Measurements from ENCODE around the gene ZFYVE26. TPM values are rescaled to one million over a fixed set of nuclear protein-coding genes. Genes with fewer than 3 reads are reported as not detected.

ZFYVE26 gene
- total RNA-seq, 1 donor = 37.6 TPM

DNA sequence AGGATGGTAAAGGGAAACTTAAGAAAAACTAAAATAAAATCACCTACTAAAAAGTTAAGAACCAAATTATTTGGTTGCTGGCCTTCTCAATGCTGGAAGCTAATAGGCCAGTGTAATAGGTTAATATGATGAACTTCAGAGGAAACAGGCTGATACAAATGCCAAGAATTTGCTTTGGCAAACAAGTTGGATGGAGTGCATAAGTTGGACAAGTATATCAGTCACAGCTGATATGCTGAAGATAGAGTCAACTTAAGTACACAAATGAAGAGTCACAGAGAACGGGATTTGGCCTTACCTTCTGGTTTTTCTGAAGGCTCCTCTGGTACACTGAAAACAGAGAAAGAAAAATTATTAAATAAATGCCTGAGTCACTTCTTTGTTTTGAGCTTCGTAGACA, 48.2 kb downstream of the ZFYVE26 start:
- no peaks in the 10 kb centered on the region for H4K20me1 ChIP-seq (ENCODE audit: insufficient read depth, low read length)
- H3K36me3 ChIP-seq (ENCODE audit: insufficient read depth, low read length) = peaks cover 84% of the 10 kb centered on the region
- no peaks in the 10 kb centered on the region for H3K9me3 ChIP-seq (ENCODE audit: low read depth, low read length)
- H3K27ac ChIP-seq (ENCODE audit: low read depth, low read length) = no peak overlapping the region
- H3K79me2 ChIP-seq (ENCODE audit: insufficient read depth, low read length) = no peaks in the 10 kb centered on the region
- H3K4me3 ChIP-seq (ENCODE audit: insufficient read depth, low read length) = no peak overlapping the region
- DNase-seq (ENCODE audit: insufficient read length, low spot score, missing footprints) = no peak
- no peak for TF ChIP-seq CTCF (IDR thresholded peaks at IDR 0.05; ENCODE audit: extremely low read depth, low read depth, low read length)
- no peaks in the 10 kb centered on the region for H3K4me1 ChIP-seq (ENCODE audit: insufficient read depth, low read length)
- H2AFZ ChIP-seq (ENCODE audit: low read length) = no peak overlapping the region
- no peak overlapping the region for H3K4me2 ChIP-seq (ENCODE audit: insufficient read depth, low read length)
- H3K27me3 ChIP-seq (ENCODE audit: insufficient read depth, low read length) = no peaks in the 10 kb centered on the region

DNA sequence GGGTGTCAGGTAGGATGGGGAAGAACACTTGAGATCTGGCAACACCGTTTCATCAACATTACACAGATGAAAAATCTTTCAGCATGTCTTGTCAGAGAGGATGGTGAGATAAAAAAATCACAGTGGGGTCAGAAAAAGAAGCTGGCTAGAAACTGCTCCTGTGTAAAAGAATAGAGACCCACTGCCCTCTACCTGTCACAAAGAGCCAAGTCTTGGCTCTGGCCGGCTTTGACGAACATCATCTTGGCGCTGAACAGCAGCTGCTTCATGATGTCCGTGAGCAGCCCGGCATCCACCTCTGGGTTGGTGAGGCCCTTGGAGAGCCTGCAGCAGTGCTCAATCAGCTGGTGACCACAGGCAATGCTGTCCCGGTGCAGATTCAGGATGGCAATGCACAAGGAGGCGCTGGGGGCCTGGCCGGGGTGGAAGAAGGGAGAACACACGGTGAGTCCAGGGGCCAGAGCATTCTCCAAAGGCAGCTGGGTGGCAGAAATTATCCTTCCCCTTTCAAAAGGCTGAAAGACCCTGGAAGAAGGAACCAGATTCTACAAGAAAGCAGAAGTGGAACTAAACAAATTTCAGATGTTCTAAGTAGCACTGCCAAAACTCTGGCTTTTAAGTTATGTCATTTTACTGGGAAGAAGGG, 50.2 kb downstream of the ZFYVE26 start:
- no peak overlapping the region for H3K27ac ChIP-seq (ENCODE audit: low read depth, low read length)
- H3K4me1 ChIP-seq (ENCODE audit: insufficient read depth, low read length) = no peaks in the 10 kb centered on the region
- H3K79me2 ChIP-seq (ENCODE audit: insufficient read depth, low read length) = no peaks in the 10 kb centered on the region
- no peak for DNase-seq (ENCODE audit: insufficient read length, low spot score, missing footprints)
- H3K27me3 ChIP-seq (ENCODE audit: insufficient read depth, low read length) = no peaks in the 10 kb centered on the region
- TF ChIP-seq CTCF (IDR thresholded peaks at IDR 0.05; ENCODE audit: extremely low read depth, low read depth, low read length) = no peak
- no peak overlapping the region for H3K4me3 ChIP-seq (ENCODE audit: insufficient read depth, low read length)
- peaks cover 75% of the 10 kb centered on the region for H3K36me3 ChIP-seq (ENCODE audit: insufficient read depth, low read length)
- no peaks in the 10 kb centered on the region for H4K20me1 ChIP-seq (ENCODE audit: insufficient read depth, low read length)
- H3K9me3 ChIP-seq (ENCODE audit: low read depth, low read length) = no peaks in the 10 kb centered on the region
- H3K4me2 ChIP-seq (ENCODE audit: insufficient read depth, low read length) = no peak overlapping the region
- no peak overlapping the region for H2AFZ ChIP-seq (ENCODE audit: low read length)

DNA sequence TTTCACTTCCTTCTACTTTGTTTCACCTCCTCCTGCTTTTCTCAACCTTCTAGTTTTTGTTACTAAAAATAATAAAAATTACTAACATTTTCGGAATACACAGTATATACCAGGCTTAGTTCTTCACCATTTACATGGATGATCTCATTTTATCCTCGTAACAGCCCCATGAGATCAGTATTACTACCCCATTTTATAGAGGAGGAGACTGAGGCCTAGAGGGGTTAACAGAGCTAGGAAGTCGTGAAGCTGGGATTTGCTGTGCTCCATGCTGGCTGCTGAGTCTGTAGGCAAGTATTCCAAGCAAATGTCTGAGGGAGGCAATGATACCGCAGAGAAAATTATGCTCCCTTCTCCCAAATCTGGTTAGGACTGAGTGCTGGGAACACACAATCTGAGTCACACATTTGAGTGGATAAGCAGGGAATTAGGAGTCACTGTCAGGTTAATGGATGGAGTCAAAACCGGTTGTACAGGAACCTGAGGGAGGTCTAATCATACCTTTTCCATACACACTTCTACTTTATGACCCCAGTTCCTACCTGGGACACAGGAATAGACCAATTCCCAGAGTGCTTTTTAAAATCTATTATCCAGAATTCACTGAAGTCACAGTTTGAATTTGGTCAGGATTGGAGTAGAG, 51.1 kb downstream of the ZFYVE26 start:
- Histone ChIP-seq H3K27me3 (ENCODE audit: insufficient read depth, low read length) (no peaks in the 10 kb centered on the region), H3K9me3 (ENCODE audit: low read depth, low read length) (no peaks in the 10 kb centered on the region), H4K20me1 (ENCODE audit: insufficient read depth, low read length) (no peaks in the 10 kb centered on the region), H3K36me3 (ENCODE audit: insufficient read depth, low read length) (peaks cover 70% of the 10 kb centered on the region), H3K4me2 (ENCODE audit: insufficient read depth, low read length) (no peak overlapping the region), H3K79me2 (ENCODE audit: insufficient read depth, low read length) (no peaks in the 10 kb centered on the region), H2AFZ (ENCODE audit: low read length) (no peak overlapping the region), H3K27ac (ENCODE audit: low read depth, low read length) (no peak overlapping the region), H3K4me1 (ENCODE audit: insufficient read depth, low read length) (no peaks in the 10 kb centered on the region), H3K4me3 (ENCODE audit: insufficient read depth, low read length) (no peak overlapping the region)
- no peak for TF ChIP-seq CTCF (IDR thresholded peaks at IDR 0.05; ENCODE audit: extremely low read depth, low read depth, low read length)
- DNase-seq (ENCODE audit: insufficient read length, low spot score, missing footprints) = no peak

DNA sequence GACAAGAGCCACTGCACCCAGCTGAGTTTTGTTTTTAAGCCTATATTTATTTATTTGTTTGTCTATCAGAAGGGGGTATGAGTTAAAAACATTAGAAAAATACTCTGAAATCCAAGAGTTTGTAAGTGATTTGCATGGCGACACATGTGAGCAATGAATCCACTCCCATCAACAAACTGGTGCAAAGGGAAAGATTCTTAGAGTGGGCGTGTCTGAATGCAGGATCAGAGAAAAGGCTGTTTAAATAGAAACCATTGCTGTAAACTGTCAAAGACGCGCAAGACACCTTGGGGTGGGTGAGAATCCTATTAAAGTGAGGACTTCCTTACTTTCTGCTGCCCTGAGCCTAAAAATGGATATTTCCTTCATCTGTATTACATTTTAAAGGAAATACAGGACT, 51.9 kb downstream of the ZFYVE26 start:
- Histone ChIP-seq H3K4me1 (ENCODE audit: insufficient read depth, low read length) (no peaks in the 10 kb centered on the region), H3K79me2 (ENCODE audit: insufficient read depth, low read length) (no peaks in the 10 kb centered on the region), H3K27me3 (ENCODE audit: insufficient read depth, low read length) (no peaks in the 10 kb centered on the region), H3K4me3 (ENCODE audit: insufficient read depth, low read length) (no peak overlapping the region), H3K4me2 (ENCODE audit: insufficient read depth, low read length) (no peak overlapping the region), H3K9me3 (ENCODE audit: low read depth, low read length) (no peaks in the 10 kb centered on the region), H3K27ac (ENCODE audit: low read depth, low read length) (no peak overlapping the region), H4K20me1 (ENCODE audit: insufficient read depth, low read length) (no peaks in the 10 kb centered on the region), H3K36me3 (ENCODE audit: insufficient read depth, low read length) (peaks cover 66% of the 10 kb centered on the region), H2AFZ (ENCODE audit: low read length) (no peak overlapping the region)
- no peak for DNase-seq (ENCODE audit: insufficient read length, low spot score, missing footprints)
- no peak for TF ChIP-seq CTCF (IDR thresholded peaks at IDR 0.05; ENCODE audit: extremely low read depth, low read depth, low read length)
